ENCODE measurements around the gene GOT1.
A peak's percentile ranks its signal among the peaks of the same experiment; 100 is the strongest.

GOT1 gene

GRCh38 chr10:99433378-99434020, 3.1 kb upstream of the GOT1 start:
- DNase-seq (ENCODE audit: low read depth in 2 of 2), result no peak

GRCh38 chr10:99432881-99433280, 2.5 kb upstream of the GOT1 start:
- no peak for DNase-seq (ENCODE audit: low read depth in 2 of 2)

- DNase-seq (ENCODE audit: low read depth in 2 of 2), result no peak
Measured at GRCh38 chr10:99432047-99432446, 1.6 kb upstream of the GOT1 start.

GRCh38 chr10:99431190-99431760, 851 bp upstream of the GOT1 start:
- DNase-seq (ENCODE audit: low read depth in 2 of 2), result no peak

- peak in 1 of 2 experiments; percentile 2 for DNase-seq (ENCODE audit: low read depth in 2 of 2)
Measured at GRCh38 chr10:99430116-99430450, 341 bp downstream of the GOT1 start.

- no peak for DNase-seq (ENCODE audit: low read depth in 2 of 2)
Measured at GRCh38 chr10:99429517-99430095, 818 bp downstream of the GOT1 start.

- DNase-seq (ENCODE audit: low read depth in 2 of 2), result no peak
Measured at GRCh38 chr10:99427566-99428190, 2.7 kb downstream of the GOT1 start.

- no peak for DNase-seq (ENCODE audit: low read depth in 2 of 2)
Measured at GRCh38 chr10:99426689-99427088, 3.7 kb downstream of the GOT1 start.

- DNase-seq (ENCODE audit: low read depth in 2 of 2), result no peak
Measured at GRCh38 chr10:99425204-99425603, 5.2 kb downstream of the GOT1 start.

GRCh38 chr10:99424656-99425055, 5.8 kb downstream of the GOT1 start:
- no peak for DNase-seq (ENCODE audit: low read depth in 2 of 2)

- no peak for DNase-seq (ENCODE audit: low read depth in 2 of 2)
Measured at GRCh38 chr10:99422529-99423096, 7.8 kb downstream of the GOT1 start.

- DNase-seq (ENCODE audit: low read depth in 2 of 2), result no peak
Measured at GRCh38 chr10:99421233-99421739, 9.1 kb downstream of the GOT1 start.

GRCh38 chr10:99419688-99420087, 10.7 kb downstream of the GOT1 start:
- DNase-seq (ENCODE audit: low read depth in 2 of 2), result no peak

- no peak for DNase-seq (ENCODE audit: low read depth in 2 of 2)
Measured at GRCh38 chr10:99418910-99419624, 11.4 kb downstream of the GOT1 start.

- DNase-seq (ENCODE audit: low read depth in 2 of 2), result no peak
Measured at GRCh38 chr10:99412099-99412498, 18.3 kb downstream of the GOT1 start.

GRCh38 chr10:99411546-99411945, 18.9 kb downstream of the GOT1 start:
- DNase-seq (ENCODE audit: low read depth in 2 of 2), result no peak

GRCh38 chr10:99410876-99411275, 19.5 kb downstream of the GOT1 start:
- DNase-seq (ENCODE audit: low read depth in 2 of 2), result no peak

GRCh38 chr10:99410146-99410545, 20.3 kb downstream of the GOT1 start:
- DNase-seq (ENCODE audit: low read depth in 2 of 2), result no peak

GRCh38 chr10:99406149-99406548, 24.3 kb downstream of the GOT1 start:
- DNase-seq (ENCODE audit: low read depth in 2 of 2), result no peak

- DNase-seq (ENCODE audit: low read depth in 2 of 2), result no peak
Measured at GRCh38 chr10:99403674-99404073, 26.8 kb downstream of the GOT1 start.

- no peak for DNase-seq (ENCODE audit: low read depth in 2 of 2)
Measured at GRCh38 chr10:99399664-99400063, 30.8 kb downstream of the GOT1 start.

GRCh38 chr10:99396471-99396870, 34.0 kb downstream of the GOT1 start:
- no peak for DNase-seq (ENCODE audit: low read depth in 2 of 2)

All from stimulated activated CD4-positive, alpha-beta T cell treated with anti-CD3 and anti-CD28 coated beads, Interleukin-12 subunit alpha, Interleukin-12 subunit beta, amount 100 ng/mL, for 24 hours (primary cell).